Measurements from ENCODE around the gene OR10H5.
"Not testable (repeated sequence)": the region's sequence is repeated elsewhere in the genome, so short reads cannot be mapped to it uniquely, and the experiment has no call there.

GRCh38 chr19:15839888-15840287, 52.4 kb downstream of the OR10H5 start:
- not testable (repeated sequence) for TF ChIP-seq POLR2A, CTCF (IDR thresholded peaks at IDR 0.05)
